CD14-positive monocyte (primary cell): Measurements from ENCODE around the gene BCKDHA. TPM values are rescaled to one million over a fixed set of nuclear protein-coding genes. Genes with fewer than 3 reads are reported as not detected.

Experiments
- DNase-seq, 3 donors: peaks; one replicate each; pipeline ENCODE4 v3.0.0-alpha.2; 2011 to 2022
- H2AFZ ChIP-seq: 2 replicates; pipeline ENCODE4 v1.6.0; 2012; ENCODE audit warnings: mild to moderate bottlenecking, low read depth, low read length, inconsistent platforms; ENCODE audit not compliant: insufficient read depth, poor library complexity, severe bottlenecking
- H3K27ac ChIP-seq, 2 donors: 1 replicate in 1 of 2; 2 replicates in 1 of 2; pipeline ENCODE4 v1.5.1; 2012 to 2013; ENCODE audit warnings: low read length in 2 of 2, control low read depth in 1 of 2, inconsistent platforms in 1 of 2, low read depth in 1 of 2, mild to moderate bottlenecking in 1 of 2
- H3K27me3 ChIP-seq, 2 donors: one replicate each; pipeline versions ENCODE4 v1.6.0 to v1.6.1; 2011 to 2013; ENCODE audit warnings: low read length in 2 of 2; ENCODE audit not compliant: control insufficient read depth in 2 of 2, insufficient read depth in 2 of 2
- H3K36me3 ChIP-seq, 2 donors: replicated peaks in 1 of 2; 1 replicate in 1 of 2; 2 replicates in 1 of 2; pipeline versions ENCODE4 v1.5.1 to v1.6.1; 2012 to 2013; ENCODE audit warnings: low read length in 2 of 2, control low read depth in 1 of 2, inconsistent platforms in 1 of 2, mild to moderate bottlenecking in 1 of 2; ENCODE audit not compliant: insufficient read depth in 2 of 2, control insufficient read depth in 1 of 2
- H3K4me1 ChIP-seq, 2 donors: 1 replicate in 1 of 2; 2 replicates in 1 of 2; pipeline versions ENCODE4 v1.5.1 to v1.6.1; 2012 to 2013; ENCODE audit warnings: low read length in 2 of 2, control low read depth in 1 of 2, inconsistent platforms in 1 of 2, mild to moderate bottlenecking in 1 of 2, moderate library complexity in 1 of 2; ENCODE audit not compliant: insufficient read depth in 2 of 2, control insufficient read depth in 1 of 2
- H3K4me2 ChIP-seq: replicated peaks from 2 replicates; pipeline ENCODE3; 2012; ENCODE audit warnings: low read length, moderate library complexity, mild to moderate bottlenecking; ENCODE audit not compliant: poor library complexity, severe bottlenecking; ENCODE audit errors: extremely low read depth
- H3K4me3 ChIP-seq, 3 experiments: fragments of 200-600 bp in 1 of 3; sonication (generic) in 1 of 3; replicated peaks in 1 of 3; 1 replicate in 2 of 3; 2 replicates in 1 of 3; pipeline ENCODE4 v1.5.1; 2011 to 2013; ENCODE audit warnings: low read length in 3 of 3, mild to moderate bottlenecking in 3 of 3, control low read depth in 2 of 3, low read depth in 2 of 3, inconsistent platforms in 1 of 3, moderate library complexity in 1 of 3
- H3K79me2 ChIP-seq: 2 replicates; pipeline ENCODE4 v1.6.0; 2012; ENCODE audit warnings: mild to moderate bottlenecking, control low read depth, inconsistent platforms, low read length, moderate library complexity; ENCODE audit not compliant: insufficient read depth
- H3K9ac ChIP-seq: 2 replicates; pipeline ENCODE4 v1.6.0; 2017; ENCODE audit warnings: low read length, mild to moderate bottlenecking; ENCODE audit not compliant: insufficient read depth, poor library complexity, severe bottlenecking
- H3K9me3 ChIP-seq, 2 donors: replicated peaks in 1 of 2; 1 replicate in 1 of 2; 2 replicates in 1 of 2; pipeline versions ENCODE4 v1.5.1 to v1.6.1; 2012 to 2013; ENCODE audit warnings: low read length in 2 of 2, control low read depth in 1 of 2; ENCODE audit not compliant: control insufficient read depth in 1 of 2, insufficient read depth in 1 of 2
- H4K20me1 ChIP-seq: 2 replicates; pipeline ENCODE4 v1.6.0; 2012; ENCODE audit warnings: mild to moderate bottlenecking, low read length, control low read depth, moderate library complexity; ENCODE audit not compliant: insufficient read depth
- H3K27ac Mint-ChIP-seq, 7 donors: one replicate each; pipeline ENCODE4 v1.8.0; 2020; ENCODE audit warnings: mild to moderate bottlenecking in 7 of 7, mixed read lengths in 7 of 7, moderate library complexity in 6 of 7, inconsistent platforms in 2 of 7
- H3K27me3 Mint-ChIP-seq, 3 donors: one replicate each; pipeline ENCODE4 v1.8.0; 2021 to 2022; ENCODE audit warnings: low read depth in 3 of 3, mild to moderate bottlenecking in 3 of 3, mixed read lengths in 3 of 3, moderate library complexity in 3 of 3, inconsistent platforms in 1 of 3
- H3K36me3 Mint-ChIP-seq, 2 donors: one replicate each; pipeline ENCODE4 v1.8.0; 2020; ENCODE audit warnings: mixed read lengths in 2 of 2, inconsistent platforms in 1 of 2, mild to moderate bottlenecking in 1 of 2
- H3K4me1 Mint-ChIP-seq: one replicate; pipeline ENCODE4 v1.8.0; 2020; ENCODE audit warnings: mild to moderate bottlenecking, mixed read lengths
- H3K4me3 Mint-ChIP-seq, 2 donors: one replicate each; pipeline ENCODE4 v1.8.0; 2020; ENCODE audit warnings: mild to moderate bottlenecking in 2 of 2, mixed read lengths in 2 of 2, moderate library complexity in 1 of 2
- H3K9me3 Mint-ChIP-seq, 7 donors: one replicate each; pipeline ENCODE4 v1.8.0; 2020 to 2022; ENCODE audit warnings: mixed read lengths in 7 of 7, mild to moderate bottlenecking in 6 of 7, moderate library complexity in 6 of 7, inconsistent platforms in 2 of 7
- WGBS: methylation state at CpG from one replicate; pipeline ENCODE4 v1.1.5; 2013; ENCODE audit warnings: missing lambda C conversion rate; ENCODE audit not compliant: insufficient coverage; 5-methylcytosine and 5-hydroxymethylcytosine counted together
- intact Hi-C, 2 donors: fragments of 100-400 bp; cut with micrococcal nuclease; formaldehyde crosslinking; loops; one replicate each; pipeline versions ENCODE4 v1.15.0 to v1.15.1; 2023
- polyA plus RNA-seq, 3 donors: library from polyadenylated mRNA; depleted of rRNA in 1 of 3; unstranded in 2 of 3; stranded (reverse) in 1 of 3; fragments of 300-500 nt in 2 of 3; fragments of >200 nt in 1 of 3; fragmentation: Illumina TruSeq in 2 of 3; gene quantifications; 1 replicate in 2 of 3; 2 replicates in 1 of 3; pipeline ENCODE4 v1.2.3, GENCODE V29; 2012 to 2021
- TF ChIP-seq, protein P1 (sequence below): fragments of 200-600 bp; IDR thresholded peaks from one replicate; pipeline ENCODE4 v1.8.0; 2022; ENCODE audit warnings: antibody characterized with exemption, mild to moderate bottlenecking

Gene BCKDHA
- polyA plus RNA-seq, 3 donors, result 52.4 to 90.1 (median 87.6) TPM

GRCh38 chr19:41402010-41402409, 4.4 kb downstream of the BCKDHA start:
- H3K36me3 Mint-ChIP-seq, result peaks cover 16 to 34% of the 10 kb centered on the region in 2 donors
- WGBS, result no CpG with 5 or more reads among the region's 3 CpGs
- Histone ChIP-seq H3K27ac (no peak overlapping the region), H3K9ac (no peak overlapping the region), H3K27me3 (no peaks in the 10 kb centered on the region), H3K36me3 (peaks cover 11 to 26% of the 10 kb centered on the region in 2 donors), H3K4me3 (no peak overlapping the region), H3K9me3 (no peaks in the 10 kb centered on the region), H3K79me2 (peaks cover 84% of the 10 kb centered on the region), H3K4me2 (no peak overlapping the region), H2AFZ (no peak overlapping the region), H3K4me1 (peaks cover 35 to 36% of the 10 kb centered on the region in 2 donors), H4K20me1 (peaks cover 7% of the 10 kb centered on the region)
- peak overlapping the region in 1 of 7 donors; percentile 26 for H3K27ac Mint-ChIP-seq
- no peaks in the 10 kb centered on the region for H3K27me3 Mint-ChIP-seq
- H3K9me3 Mint-ChIP-seq, result no peaks in the 10 kb centered on the region
- intact Hi-C loops, result no loop called here
- TF ChIP-seq, protein P1, sequence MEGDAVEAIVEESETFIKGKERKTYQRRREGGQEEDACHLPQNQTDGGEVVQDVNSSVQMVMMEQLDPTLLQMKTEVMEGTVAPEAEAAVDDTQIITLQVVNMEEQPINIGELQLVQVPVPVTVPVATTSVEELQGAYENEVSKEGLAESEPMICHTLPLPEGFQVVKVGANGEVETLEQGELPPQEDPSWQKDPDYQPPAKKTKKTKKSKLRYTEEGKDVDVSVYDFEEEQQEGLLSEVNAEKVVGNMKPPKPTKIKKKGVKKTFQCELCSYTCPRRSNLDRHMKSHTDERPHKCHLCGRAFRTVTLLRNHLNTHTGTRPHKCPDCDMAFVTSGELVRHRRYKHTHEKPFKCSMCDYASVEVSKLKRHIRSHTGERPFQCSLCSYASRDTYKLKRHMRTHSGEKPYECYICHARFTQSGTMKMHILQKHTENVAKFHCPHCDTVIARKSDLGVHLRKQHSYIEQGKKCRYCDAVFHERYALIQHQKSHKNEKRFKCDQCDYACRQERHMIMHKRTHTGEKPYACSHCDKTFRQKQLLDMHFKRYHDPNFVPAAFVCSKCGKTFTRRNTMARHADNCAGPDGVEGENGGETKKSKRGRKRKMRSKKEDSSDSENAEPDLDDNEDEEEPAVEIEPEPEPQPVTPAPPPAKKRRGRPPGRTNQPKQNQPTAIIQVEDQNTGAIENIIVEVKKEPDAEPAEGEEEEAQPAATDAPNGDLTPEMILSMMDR, result no peak
- DNase-seq, result no peak
- peaks cover 44% of the 10 kb centered on the region for H3K4me1 Mint-ChIP-seq
- H3K4me3 Mint-ChIP-seq, result no peak overlapping the region

DNA sequence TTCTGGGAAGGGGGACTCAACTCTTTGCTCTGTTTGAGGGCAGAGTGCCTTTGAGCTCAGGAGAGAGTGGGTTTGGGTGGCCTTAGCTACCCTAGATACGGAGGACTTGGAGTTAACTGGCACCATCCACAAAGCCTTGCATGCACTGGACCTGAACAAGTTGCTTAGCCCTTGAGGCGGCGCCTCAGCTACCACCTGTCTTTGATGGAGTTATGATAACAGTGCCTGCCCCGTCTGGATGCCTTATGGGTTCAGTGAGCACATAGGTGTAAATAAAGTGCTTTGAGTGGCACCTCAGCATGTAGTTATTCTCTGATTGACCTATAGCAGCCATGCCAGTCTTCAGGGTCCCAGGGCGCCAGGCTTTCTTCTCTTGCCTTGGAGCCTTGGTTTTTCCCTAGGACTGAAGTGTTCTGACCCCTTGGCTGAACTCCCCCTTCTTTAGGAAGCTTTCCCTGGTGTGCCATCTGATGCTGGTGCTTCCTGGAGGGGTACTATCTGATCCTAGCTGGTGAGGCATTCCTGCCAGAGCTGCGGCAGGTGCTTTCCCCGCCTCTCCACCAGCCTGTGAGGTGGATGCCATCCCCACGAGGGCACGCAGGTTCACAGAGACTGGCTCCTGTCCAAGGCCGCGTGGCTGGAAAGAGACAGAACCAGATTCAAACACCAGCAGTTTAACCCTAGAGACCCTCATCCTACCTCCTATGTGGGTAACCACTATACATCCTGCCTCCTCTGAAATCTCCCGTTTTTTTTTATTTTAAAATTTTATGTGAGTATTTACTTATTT, 5.8 kb downstream of the BCKDHA start:
- Histone ChIP-seq H3K9ac (no peak overlapping the region), H2AFZ (no peak overlapping the region), H3K4me2 (no peak overlapping the region), H3K9me3 (no peaks in the 10 kb centered on the region), H3K4me3 (no peak overlapping the region), H3K36me3 (peaks cover 11 to 26% of the 10 kb centered on the region in 2 donors), H3K27ac (no peak overlapping the region), H3K4me1 (peaks cover 43 to 44% of the 10 kb centered on the region in 2 donors), H4K20me1 (peaks cover 7% of the 10 kb centered on the region), H3K27me3 (no peaks in the 10 kb centered on the region), H3K79me2 (peaks cover 78% of the 10 kb centered on the region)
- intact Hi-C loops, result no loop called here
- H3K4me3 Mint-ChIP-seq, result no peak overlapping the region
- 94% methylated on average over 7 of the region's 12 CpGs for WGBS
- DNase-seq, result no peak
- H3K27ac Mint-ChIP-seq, result peak overlapping the region in 1 of 7 donors; percentile 37
- TF ChIP-seq, protein P1, result no peak
- peaks cover 54% of the 10 kb centered on the region for H3K4me1 Mint-ChIP-seq
- no peaks in the 10 kb centered on the region for H3K9me3 Mint-ChIP-seq
- H3K36me3 Mint-ChIP-seq, result peaks cover 20 to 41% of the 10 kb centered on the region in 2 donors
- H3K27me3 Mint-ChIP-seq, result no peaks in the 10 kb centered on the region
